ENCODE data around the gene MYL11.

MYL11 gene

DNA sequence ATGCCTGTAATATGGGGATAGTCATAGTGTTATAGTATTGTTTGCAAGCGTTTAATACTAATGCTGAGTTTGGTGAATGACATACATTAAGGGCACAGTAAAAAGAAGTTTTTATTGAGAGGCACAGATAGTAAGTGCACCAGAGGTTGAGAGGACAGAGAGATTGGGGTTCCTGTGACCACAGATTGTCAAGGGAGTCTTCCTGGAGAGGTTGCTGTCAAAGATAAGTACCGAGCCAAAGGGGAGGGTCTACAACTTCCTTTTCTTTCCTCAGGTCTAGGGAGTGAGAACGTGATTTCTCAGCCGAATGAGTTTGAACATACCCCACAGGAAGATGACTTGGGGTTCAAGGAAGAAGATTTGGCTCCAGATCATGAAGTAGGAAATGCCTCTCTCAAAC lies 22.5 kb downstream of the MYL11 start:
- DNase-seq = no peak

DNA sequence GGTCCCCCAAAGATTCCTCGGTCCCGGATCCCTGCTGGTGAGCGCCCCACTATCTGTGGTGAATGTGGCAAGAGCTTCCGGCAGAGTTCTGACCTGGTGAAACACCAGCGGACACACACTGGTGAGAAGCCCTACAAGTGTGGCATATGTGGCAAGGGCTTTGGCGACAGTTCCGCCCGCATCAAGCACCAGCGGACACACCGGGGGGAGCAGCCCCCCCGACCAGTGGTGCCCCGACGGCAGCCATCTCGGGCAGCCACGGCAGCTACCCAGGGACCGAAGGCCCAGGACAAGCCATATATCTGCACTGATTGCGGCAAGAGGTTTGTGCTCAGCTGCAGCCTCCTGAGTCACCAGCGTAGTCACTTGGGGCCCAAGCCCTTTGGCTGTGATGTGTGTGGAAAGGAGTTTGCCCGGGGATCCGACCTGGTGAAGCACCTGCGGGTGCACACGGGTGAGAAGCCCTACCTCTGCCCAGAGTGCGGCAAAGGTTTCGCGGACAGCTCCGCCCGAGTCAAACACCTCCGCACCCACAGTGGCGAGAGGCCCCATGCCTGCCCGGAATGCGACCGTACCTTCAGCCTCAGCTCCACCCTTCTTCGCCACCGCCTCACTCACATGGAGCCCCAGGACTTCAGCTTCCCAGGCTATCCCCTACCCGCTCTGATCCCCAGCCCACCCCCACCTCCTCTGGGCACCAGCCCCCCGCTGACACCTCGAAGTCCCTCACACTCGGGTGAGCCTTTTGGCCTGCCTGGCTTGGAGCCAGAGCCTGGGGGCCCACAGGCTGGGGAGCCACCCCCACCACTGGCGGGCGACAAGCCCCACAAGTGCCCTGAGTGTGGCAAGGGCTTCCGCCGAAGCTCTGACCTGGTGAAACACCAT lies 23.4 kb downstream of the MYL11 start:
- DNase-seq = no peak

DNA sequence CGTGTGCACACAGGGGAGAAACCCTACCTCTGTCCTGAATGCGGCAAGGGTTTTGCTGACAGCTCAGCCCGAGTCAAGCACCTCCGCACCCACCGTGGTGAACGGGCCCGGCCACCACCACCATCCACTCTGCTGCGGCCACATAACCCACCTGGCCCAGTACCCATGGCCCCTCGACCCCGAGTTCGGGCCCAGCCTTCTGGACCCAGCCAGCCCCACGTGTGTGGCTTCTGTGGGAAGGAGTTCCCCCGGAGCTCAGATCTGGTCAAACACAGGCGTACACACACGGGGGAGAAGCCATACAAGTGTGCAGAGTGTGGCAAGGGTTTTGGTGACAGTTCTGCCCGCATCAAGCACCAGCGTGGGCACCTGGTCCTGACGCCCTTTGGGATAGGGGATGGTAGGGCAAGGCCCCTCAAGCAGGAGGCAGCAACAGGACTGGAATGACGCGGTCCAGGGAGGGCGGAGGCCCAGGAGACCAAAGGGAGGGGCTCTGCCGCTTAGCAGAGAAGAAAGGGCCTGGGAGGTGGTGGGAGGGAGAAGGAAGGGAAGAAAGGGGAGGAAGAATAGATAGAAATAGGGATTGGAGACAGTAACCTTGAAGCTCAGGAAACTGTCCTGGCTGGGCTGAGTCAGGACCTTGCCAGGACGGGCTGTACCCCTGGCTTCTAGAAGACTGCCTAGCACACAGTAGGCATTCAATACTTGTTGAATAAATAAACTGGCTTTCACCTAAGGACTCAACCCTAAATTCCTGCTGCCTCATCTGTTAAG lies 24.2 kb downstream of the MYL11 start:
- no peak for DNase-seq

DNA sequence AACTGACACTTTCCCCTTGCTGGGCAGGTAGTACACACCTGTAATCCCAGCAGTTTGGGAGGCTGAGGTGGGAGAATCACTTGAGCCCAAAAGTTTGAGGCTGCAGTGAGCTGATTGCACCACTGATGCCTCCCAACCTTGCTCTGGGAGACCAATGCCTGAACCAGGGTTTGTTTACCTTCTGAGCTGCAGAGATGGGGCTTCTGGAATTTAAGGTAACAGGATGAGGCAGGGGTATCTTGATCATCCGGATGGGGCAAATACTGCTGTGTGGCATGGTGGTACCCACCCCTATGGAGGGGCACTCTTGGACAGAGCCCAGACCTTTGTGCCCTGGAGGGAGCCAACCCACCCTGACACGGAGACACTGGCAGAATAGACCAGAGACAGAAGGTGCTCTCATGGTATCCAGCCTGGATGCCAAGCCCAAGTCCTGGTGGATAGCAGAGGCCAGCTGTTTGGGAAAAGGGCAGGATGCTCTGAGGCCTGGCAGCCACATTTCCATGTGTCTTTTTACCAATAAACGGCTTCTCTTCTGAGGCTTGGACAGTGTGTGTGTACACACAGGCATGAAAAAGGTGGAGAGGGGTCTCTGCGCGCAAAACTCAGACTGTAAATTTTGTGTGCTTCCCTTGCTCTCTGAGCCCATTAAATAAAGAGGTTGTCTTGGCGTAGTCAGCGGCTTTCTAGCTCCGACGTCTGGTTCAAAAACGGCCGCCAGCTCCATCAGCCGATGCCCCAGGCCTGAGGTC lies 25.0 kb downstream of the MYL11 start:
- DNase-seq = peak; percentile 68

DNA sequence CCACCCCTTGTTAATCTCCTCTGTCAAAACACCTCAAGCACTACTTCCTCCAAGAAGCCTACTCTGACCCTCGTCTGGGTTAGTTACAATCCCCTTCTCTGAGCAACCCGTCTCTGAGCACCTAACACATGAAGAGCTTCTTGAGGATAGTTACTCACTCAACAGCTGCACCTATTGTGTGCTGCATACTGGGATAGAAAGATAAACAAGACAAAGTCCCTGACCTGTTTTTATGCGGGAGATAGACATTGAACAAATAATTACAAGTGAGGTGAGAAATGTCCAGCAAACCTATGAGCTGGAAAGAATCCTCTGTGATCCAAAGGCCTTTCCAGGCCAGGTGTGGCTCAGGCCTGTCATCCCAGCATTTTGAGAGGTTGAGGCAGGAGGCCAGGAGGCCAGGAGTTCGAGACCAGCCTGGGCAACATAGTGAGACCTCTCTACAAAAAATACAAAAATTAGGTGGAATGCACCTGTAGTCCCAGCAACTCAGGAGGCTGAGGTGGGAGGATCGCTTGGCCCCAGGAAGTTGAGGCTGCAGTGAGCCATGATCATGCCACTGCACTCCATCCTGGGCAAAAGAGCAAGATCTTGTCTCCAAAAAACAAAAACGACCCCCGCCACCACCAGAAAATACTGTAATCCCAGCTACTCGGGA lies 27.3 kb downstream of the MYL11 start:
- DNase-seq = no peak

DNA sequence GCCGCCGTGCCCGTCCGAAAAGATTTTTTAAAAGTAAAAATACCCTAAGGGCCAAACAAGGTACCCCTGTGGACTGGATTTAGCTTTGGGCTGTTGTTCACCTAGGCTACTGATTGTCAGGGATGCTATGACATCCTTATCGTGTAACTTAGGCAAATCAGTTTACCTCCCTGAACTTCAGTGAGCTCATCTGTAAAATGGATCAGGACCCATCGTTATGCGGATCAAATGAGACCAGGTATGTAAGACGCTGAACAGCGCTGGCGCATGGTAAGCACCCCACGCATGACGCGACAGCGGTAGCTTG lies 32.1 kb downstream of the MYL11 start:
- no peak for DNase-seq

DNA sequence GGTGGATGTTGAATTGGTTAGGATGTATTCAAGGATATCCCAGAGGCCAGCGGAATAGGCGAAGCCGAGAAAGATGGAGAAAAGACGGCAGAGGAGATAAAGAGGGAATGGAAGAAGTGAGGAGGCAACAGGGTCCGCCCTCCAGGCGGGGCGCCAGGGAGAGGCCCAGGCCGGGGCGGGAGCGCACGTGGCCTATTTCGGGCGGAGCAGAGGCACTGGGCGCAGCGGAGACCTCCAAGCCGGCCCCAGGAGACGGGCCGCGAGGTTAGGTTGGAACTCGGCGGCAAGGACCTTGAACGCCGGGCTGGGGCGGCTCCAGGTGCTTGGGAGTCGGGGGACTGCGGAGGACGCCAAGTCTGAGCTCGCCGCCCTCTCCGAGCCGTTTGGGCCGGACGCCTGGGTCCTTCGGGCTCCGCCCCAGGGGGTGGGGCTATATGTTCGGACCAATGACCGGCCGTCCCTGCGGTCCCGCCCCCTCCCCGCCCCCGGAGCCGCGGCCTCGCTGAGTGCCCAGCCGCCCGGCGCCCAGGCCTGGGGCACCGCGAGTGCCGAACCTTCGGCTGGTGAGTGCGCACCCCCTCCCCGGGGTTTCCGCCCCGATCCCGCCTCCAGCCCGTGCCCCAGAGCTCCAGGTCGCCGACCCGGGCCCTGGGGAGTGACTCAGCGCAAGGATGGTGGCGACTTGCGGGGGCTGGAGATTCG lies 32.7 kb downstream of the MYL11 start, which contains the start of gene ZNF771:
Gene ZNF771 (plus strand): TSS at position 505 of the 702 bp plus-strand sequence. CDS start 448 bp downstream, outside the sequence.
- DNase-seq = peak; percentile 97

DNA sequence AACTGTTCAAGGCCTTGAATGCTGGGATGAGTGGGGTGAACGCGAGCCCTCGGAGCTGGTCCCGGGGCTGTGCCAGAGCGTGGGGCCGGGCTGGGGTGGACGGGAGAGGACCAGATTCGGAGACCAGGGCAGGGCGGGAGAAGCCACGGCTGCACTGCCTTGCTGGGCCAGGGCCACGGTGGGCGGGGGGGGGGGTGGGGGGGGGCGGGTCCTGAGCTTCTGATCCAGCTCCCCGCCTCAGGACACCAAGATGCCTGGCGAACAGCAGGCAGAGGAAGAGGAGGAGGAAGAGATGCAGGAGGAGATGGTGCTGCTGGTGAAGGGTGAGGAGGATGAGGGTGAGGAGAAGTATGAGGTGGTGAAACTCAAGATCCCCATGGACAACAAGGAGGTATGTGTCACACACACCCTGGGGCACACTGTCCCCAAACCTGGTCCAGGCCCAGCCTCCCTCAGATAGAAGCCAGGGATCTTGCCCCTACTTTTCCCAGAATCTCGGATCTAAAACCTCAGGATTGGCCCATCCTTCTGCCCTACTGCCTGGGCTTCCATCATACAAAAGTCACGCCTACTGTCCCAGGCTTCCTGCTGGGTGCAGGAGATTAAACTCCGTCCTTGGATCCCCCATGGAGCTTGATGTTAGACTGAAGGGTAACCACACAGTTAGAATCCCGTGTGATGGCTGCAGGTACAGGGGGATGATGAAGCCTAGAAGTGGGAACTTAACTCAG lies 33.4 kb downstream of the MYL11 start:
- DNase-seq = peak; percentile 51

DNA sequence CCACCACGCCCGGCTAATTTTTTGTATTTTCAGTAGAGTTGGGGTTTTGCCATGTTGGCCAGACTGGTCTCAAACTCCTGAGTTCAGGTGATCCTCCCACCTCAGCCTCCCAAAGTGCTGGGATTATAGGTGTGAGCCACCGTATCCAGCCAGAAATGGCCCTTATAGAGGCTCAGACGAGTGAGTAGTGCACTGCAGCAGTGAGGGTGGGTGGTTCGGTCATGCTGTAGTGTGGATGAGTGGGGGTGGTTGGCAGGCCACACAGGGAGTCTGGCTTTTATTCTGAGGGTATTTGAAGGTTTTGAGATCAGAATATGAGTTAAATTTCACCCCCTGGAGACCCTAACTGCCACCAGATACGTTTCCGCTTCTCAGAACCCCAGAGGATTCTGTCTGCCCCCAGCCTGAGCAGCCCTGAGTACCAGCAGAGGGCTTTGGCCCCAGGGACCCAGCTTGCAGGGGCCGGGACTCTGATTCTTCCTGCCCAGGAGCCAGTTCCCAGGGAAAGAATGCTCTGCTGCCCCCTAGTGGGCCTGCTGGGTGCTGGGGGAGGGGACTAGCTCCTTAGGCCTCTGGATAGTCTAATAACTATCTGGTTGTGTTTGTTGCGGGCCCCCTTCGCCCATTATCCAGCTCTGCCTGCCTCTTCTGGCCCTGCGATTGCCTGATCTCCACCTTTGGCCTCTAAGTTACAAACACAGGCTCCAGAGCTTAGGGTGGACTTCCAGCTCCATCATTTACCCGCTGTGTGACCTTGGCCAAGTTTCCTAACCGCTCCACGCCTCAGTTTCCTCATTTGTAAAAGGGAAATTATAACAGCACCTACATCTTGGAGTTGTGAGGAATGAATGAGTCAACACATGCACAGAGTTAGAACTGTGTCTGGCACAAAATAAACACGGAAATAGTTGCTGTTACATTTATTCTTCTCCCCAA lies 34.8 kb downstream of the MYL11 start:
- peak; percentile 90 for DNase-seq

DNA sequence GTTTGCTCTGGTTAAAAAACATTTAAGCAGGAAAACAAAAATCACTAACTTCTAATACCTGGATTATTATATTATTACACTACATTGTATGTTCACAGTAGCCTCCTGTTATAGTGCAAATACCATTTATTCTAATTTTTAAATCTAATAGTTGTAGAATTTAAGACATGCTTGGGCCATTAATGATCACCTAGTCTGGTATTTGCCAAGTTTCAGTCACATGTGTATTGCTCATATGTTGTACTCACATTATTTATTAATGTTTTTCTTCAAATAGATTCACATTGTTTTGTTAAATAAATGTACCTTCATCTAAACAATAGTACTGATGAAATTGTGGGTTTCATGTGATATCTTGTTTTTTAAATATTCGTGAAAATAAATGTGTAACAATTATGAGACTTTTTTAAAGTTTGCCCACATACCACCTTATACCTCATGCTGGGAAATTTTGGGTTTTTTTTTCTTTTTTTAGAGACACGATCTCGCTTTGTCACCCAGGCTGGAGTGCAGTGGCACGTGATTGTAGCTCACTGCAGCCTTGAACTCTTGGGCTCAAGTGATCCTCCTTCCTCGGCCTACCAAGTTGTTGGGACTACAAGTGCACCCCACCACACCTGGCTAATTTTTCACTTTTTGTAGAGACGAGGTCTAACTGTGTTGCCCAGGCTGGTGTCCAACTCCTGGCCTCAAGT lies 38.7 kb downstream of the MYL11 start:
- no peak for DNase-seq

DNA sequence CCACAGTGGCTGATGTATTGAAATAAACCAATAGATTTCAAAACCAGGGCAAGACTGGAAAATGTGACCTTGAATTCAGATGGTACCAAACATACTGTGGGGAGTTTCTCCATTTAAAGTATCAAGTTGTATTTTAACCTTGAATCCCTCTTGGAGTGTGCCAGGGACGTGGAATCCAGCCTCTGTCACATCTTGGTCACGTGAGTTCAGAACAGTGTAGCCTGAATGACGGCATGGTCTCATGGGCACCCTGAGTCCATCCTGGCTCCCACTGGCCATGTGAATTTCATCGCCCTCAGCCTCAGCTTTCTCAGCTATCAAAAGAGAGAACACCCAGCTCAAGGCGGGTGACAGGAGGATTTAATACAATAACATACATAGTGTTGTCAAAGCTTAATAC lies 39.6 kb downstream of the MYL11 start:
- no peak for DNase-seq

DNA sequence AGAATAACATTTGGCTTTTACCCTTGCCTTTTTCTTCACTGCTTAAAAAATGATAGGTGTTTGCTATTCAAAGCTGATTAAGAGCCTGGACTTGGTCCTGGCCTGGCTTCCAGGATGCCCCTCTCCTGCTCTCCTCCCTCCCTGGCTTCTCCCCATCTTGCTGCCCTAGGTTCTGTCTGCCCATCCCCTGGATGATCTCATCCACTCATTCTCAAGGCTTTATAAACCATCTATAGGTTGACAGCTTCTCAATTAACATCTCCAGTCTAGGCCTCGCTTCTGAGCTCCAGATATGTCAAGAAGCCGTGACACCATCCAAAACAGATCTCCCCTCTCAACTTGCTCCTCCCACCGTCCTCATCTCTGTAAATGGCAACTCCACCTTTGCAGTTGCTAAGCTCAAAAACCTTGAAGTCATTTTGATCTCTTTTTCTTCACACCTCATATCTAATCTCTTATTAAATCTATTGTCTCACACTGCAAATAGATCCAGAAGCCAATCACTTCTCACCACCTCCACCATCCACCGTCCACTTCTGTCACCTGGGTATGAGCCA lies 41.5 kb downstream of the MYL11 start:
- DNase-seq = no peak

DNA sequence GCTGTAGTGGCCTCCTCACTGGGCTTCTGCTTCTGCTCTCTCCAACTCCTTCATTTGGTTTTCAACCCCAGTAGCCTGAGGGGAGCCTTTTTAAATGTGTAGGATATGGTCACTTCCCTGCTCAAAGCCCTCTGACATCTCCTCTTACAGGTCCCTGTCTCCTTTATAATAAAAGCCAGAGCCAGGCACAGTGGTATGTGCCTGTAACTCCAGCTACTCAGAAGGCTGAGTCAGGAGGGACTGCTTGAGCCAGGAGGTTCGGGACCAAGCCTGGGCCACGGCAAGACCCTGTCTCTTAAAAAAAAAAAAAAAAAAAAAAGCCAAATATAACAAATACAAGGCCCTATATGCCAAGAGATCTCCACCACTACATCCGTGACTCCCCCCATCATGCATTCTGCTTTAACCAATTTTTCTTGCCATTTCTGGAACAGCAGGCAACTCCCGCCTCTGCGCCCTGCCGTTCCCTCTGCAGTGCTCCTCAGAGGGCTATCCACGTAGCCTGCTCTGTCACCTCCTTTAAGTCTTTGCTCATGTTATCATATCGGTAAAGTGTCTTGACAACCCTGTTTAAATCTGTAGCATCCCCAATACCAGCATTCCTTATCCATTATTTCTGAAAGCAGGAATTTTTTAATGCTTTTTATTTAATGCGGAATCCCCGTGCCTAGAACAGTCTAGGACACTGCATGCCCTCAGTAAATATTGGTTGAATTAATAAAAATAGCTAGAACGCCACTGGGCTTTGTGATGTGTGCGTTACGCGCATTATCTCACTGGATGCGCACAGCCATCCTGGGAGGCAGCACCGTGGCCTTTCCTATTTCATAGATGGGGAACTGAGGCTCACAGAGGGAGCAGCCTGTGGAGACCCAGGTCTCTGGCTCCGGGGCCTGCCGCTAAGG lies 42.3 kb downstream of the MYL11 start:
- peak; percentile 69 for DNase-seq

DNA sequence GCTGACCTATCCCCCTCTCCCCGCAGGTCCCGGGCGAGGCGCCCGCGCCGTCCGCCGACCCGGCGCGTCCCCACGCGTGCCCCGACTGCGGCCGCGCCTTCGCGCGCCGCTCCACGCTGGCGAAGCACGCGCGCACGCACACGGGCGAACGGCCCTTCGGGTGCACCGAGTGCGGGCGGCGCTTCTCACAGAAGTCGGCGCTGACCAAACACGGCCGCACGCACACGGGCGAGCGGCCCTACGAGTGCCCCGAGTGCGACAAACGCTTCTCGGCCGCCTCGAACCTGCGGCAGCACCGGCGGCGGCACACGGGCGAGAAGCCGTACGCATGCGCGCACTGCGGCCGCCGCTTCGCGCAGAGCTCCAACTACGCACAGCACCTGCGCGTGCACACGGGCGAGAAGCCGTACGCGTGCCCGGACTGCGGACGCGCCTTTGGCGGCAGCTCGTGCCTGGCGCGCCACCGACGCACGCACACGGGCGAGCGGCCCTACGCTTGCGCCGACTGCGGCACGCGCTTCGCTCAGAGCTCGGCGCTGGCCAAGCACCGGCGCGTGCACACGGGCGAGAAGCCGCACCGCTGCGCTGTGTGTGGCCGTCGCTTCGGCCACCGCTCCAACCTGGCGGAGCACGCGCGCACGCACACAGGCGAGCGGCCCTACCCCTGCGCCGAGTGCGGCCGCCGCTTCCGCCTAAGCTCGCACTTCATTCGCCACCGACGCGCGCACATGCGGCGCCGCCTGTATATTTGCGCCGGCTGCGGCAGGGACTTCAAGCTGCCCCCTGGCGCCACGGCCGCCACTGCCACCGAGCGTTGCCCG lies 43.1 kb downstream of the MYL11 start:
- peak; percentile 99 for DNase-seq

DNA sequence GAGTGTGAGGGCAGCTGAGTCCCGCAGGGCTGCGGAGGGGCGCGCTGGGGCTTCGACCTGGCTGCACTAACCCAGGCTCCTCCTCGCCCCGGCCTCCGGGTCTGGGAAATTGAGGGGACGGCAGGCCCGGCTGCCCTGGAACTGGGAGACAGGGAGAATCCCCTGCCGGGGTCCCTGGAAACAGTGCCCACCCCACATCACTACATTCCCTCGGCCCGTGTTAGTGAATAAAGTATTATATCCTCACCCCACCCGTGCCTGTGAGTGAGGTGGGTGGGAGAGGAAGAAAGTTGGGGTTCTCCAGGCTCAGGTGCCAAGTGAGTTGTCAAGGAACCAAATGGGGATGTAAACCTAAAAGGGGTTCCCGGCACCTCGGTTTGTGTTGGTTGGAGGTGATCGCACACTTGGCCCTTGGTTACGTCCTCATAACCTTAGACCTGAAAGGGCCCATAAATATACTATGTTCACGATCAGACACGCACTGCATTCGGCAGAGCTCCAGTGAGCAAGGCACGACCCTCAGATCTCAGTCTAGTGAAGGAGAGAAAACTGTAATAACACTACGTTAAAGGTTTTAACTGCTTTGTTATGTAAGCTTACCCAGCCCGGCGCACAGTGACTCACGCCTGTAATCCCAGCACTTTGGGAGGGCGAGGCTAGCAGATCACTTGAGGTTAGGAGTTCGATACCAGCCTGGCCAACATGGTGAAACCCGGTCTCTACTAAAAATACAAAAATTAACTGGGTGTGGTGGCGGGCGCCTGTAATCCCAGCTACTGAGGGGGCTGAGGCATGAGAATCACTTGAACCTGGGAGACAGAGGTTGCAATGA lies 44.0 kb downstream of the MYL11 start:
- DNase-seq = peak; percentile 28

DNA sequence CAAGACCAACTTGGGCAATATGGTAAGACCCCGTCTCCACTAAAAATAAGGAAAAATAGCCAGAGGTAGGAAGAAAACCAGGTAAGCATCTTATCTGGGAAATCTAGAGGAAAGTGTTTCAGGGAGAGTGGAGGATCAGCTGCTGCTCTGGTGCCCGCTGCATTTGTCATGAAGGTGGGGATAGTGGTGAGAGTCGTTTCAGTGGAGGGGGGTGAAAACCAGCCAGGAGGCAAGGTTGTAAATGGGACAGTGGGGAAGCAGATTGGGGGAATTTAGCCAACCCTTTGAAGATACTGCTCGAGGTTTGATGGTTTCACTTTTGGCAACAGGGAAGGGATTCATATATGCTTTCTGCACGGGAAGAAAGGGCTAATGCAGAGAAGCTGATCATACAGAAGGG lies 46.4 kb downstream of the MYL11 start:
- no peak for DNase-seq
